Fibroblast of pulmonary artery (primary cell): ENCODE results near the gene CNTN4.

Experiments used
- DNase-seq: peaks from one replicate; pipeline ENCODE4 v3.0.0-alpha.2; 2010; ENCODE audit warnings: low read depth
- H3K4me3 ChIP-seq: replicated peaks from 2 replicates; pipeline ENCODE4 v1.5.1; 2011; ENCODE audit warnings: low read depth, mild to moderate bottlenecking, control low read depth, low read length, moderate library complexity
- TF ChIP-seq, protein P1 (sequence below): IDR thresholded peaks from 2 replicates; pipeline ENCODE4 v1.5.1; 2011; ENCODE audit warnings: mild to moderate bottlenecking, control low read depth, low read length, inconsistent platforms; ENCODE audit errors: missing control alignments

The CNTN4 gene

DNA sequence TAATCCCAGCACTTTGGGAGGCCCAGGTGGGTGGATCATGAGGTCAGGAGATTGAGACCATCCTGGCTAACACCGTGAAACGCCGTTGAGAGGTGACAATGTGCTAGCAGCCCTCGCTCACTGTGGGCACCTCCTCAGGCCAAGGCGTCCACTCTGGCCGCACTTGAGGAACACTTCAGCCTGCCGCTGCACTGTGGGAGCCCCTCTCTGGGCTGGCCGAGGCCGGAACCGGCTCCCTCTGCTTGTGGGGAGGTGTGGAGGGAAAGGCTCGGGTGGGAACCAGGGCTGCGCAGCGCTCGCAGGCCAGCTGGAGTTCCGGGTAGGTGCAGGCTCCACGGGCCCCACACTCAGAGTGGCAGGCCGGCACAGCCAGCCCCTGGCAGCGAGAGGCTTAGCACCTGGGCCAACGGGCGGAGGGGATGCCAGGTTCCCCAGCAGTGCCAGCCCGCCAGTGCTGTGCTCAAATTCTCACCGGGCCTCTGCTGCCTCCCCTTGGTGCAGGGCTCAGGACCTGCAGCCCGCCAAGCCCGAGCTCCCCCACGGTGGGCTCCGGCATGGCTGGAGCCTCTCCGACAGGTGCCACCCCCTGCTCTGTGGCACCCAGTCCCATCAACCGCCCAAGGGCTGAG is 253.6 kb downstream of the CNTN4 start:
- no peak for DNase-seq
- TF ChIP-seq, protein P1, sequence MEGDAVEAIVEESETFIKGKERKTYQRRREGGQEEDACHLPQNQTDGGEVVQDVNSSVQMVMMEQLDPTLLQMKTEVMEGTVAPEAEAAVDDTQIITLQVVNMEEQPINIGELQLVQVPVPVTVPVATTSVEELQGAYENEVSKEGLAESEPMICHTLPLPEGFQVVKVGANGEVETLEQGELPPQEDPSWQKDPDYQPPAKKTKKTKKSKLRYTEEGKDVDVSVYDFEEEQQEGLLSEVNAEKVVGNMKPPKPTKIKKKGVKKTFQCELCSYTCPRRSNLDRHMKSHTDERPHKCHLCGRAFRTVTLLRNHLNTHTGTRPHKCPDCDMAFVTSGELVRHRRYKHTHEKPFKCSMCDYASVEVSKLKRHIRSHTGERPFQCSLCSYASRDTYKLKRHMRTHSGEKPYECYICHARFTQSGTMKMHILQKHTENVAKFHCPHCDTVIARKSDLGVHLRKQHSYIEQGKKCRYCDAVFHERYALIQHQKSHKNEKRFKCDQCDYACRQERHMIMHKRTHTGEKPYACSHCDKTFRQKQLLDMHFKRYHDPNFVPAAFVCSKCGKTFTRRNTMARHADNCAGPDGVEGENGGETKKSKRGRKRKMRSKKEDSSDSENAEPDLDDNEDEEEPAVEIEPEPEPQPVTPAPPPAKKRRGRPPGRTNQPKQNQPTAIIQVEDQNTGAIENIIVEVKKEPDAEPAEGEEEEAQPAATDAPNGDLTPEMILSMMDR, result no peak
- H3K4me3 ChIP-seq, result no peak overlapping the region

DNA sequence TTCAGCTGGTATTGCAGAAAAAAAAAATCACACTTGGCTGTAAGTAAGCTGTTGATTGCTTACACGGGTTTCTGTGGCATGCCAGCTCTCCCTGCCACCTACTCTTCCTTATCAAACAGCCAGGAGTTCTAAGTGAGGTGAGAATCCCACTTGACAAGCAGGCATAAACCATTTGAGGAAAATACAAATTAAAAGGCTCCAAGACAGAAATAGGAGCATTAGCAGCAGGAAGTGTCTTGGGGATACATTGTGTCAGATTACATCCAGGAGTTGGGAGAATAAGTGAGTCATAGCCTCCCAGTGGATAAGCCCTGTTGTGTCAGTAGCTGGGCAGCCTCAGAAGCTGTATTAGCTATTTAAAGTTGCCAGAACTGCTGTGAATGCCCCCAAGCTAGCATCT is 256.0 kb downstream of the CNTN4 start:
- H3K4me3 ChIP-seq, result no peak overlapping the region
- TF ChIP-seq, protein P1, result no peak
- DNase-seq, result peak; percentile 42

DNA sequence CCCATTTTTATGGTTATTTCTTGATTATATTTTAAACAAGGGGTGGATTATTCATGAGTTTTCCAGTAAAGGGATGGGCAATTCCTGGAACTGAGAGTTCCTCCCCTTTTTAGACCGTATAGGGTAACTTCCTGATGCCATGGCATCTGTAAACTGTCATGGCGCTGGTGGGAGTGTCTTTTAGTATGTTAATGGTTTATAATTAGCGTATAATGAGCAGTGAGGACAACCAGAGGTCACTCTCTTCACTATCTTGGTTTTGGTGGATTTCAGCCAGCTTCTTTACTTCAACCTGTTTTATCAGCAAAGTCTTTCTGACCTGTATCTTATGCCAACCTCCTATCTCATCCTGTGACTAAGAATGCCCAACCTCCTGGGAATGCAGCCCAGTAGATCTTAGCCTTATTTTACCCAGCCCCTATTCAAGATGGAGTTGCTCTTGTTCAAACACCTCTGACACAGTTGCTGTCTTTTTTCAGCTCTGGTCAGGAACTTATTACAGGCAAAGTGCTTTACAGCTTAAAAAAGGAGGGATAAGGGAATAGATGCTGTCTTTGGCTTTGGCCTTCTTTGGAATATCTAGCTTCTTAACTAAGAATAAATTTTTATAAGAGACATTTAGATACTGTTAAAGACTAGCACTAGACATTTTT is 257.8 kb downstream of the CNTN4 start:
- DNase-seq, result no peak
- H3K4me3 ChIP-seq, result no peak overlapping the region
- TF ChIP-seq, protein P1, result no peak

DNA sequence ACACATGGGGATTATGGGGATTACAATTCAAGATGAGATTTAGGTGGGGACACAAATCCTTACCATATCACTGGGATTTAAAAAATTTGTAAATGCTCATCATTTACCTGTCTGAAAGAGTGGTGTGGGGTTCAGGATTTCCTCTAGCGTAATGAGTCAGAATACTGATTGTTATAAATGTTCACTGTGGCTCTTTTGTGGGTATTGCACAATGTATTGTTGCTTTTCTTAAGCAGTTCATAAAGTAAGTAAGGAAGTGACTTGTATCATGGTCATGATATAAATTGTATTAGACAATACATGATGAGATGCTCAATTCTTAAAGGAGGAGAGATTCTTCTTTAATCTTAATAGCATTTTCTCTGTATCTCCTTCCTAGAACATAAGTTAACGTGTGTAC is 262.1 kb downstream of the CNTN4 start:
- TF ChIP-seq, protein P1, result no peak
- no peak overlapping the region for H3K4me3 ChIP-seq
- DNase-seq, result peak; percentile 3

DNA sequence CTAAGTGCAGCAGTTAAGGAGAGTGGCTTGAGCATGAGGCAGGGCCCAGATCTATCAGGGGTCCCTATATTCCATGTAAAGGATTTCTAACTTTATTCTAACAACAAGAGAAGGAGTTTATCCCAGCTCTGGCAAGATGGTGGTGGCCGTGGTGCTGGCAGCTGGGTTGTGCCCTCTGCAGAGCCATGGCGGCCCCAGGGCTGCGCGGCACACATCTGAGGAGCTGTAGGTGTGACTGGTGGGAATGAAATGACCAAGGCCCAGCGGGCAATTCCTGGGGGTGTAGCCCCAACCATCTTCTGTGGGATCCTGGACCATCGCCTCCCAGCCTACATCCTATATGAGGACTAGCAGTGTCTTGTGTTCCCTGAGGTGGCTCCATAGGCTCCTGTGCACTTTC is 263.5 kb downstream of the CNTN4 start:
- TF ChIP-seq, protein P1, result no peak
- H3K4me3 ChIP-seq, result no peak overlapping the region
- DNase-seq, result no peak

DNA sequence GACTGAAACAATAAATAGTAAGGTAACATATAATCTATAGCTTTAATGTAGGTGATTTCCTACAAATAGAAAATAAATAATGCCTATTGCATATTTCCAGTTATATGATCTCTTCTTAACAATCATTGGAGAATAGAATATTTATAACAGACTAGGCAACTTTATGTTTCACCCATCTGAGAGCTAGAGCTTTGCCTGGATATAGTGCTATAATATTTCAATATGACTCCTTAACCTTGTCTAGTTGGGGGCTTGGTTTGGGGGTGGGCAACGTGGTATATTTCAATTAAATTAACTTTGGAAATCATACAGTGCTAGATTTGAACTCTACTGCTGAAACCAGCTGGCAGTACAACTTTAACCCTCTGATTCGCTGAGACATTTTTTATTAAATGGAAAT is 265.2 kb downstream of the CNTN4 start:
- TF ChIP-seq, protein P1, result no peak
- no peak for DNase-seq
- no peak overlapping the region for H3K4me3 ChIP-seq

DNA sequence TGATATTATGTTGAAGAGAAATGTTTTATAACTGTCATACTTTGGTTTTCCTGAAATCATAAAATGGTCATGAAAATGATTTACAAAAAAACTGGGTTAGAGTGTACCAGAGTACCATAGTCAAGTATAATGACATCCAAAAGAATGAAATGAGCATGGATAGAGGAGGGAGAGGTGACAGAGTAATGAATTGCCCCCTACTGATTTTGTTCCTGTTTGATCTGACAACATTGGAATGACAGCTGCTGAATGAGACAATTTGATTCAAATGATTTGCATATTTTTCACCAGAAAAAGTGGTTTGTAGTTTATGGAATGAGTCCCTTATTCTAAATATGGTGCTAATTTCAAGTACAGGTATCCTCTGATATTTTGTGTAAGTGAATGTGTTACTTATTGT is 271.7 kb downstream of the CNTN4 start:
- H3K4me3 ChIP-seq, result no peak overlapping the region
- TF ChIP-seq, protein P1, result no peak
- no peak for DNase-seq
